MM.1S (cell line): ENCODE results near the gene PMVK.

Experiments
- CTCF ChIP-seq: fragments of 300-600 bp; sonication (generic); IDR thresholded peaks from 2 replicates; pipeline ENCODE4 v1.5.1; 2016; ENCODE audit warnings: antibody characterized with exemption, low read length, mixed read lengths
- EZH2 ChIP-seq: fragments of 300-600 bp; sonication (generic); optimal IDR thresholded peaks from 2 replicates; pipeline ENCODE3; 2017; ENCODE audit warnings: low read depth, mild to moderate bottlenecking, antibody characterized with exemption, low read length, mixed read lengths

GRCh38 chr1:154935749-154936554 lies 567 bp downstream of the PMVK start:
- no peak for TF ChIP-seq CTCF
- TF ChIP-seq EZH2: no peak
